ENCODE measurements around the gene SMARCA2.

DNA sequence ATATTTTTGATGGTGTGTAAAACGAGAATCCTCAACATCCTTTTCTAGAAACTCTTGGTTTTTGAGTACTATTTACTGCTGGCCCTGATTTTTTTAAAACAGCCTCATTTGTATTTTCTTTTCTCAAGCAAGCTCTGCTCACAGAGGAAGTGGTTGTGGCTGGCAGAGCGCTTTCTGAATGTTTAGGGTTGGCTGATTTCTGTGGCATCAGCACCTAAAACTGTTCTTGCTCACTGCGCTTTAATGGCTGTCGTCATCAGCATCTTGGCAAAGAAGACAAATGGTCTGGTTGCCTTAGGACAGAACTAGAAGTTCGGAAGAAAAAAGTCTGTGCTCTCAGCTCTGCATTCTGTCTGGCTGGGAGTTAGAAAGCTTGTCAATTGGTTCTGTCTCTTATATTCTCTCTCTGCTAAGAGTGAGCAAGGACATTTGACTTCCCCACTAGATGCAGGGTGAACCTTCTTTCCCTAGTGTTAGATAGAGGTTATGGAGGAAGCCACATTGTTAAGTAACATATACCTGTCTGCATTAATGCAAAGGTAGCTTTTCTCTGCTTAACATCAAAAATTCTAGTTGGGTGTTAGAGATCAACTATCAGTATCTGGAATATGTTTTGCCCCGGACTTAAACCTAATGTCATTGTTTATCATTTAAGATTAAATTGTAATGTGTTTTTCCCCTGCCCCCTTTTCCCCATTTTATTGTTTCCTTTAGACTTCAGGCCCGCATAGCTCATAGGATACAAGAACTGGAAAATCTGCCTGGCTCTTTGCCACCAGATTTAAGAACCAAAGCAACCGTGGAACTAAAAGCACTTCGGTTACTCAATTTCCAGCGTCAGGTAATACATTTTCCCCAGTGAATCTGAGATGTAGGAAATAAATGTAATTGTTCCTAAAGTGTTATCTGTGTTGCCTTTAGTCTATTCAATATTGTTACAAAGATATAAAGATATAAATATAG, 39.0 kb downstream of the SMARCA2 start:
- no peak for TF ChIP-seq TAF1 (IDR thresholded peaks at IDR 0.05; ENCODE audit: low read depth)
- TF ChIP-seq EGR1 (IDR thresholded peaks at IDR 0.05) = no peak

Measured in Ishikawa (cell line).